GM18508 (cell line): ENCODE measurements around the gene CAMK1G.
A peak's percentile ranks its signal among the peaks of the same experiment; 100 is the strongest.

ENCODE experiments used
- ATAC-seq: cut with Tn5 transposase; IDR thresholded peaks from one replicate; pipeline ENCODE4 v1.9.1; 2021; ENCODE audit warnings: moderate number of reproducible peaks; ENCODE audit not compliant: insufficient read depth, unreplicated experiment

Gene CAMK1G

DNA sequence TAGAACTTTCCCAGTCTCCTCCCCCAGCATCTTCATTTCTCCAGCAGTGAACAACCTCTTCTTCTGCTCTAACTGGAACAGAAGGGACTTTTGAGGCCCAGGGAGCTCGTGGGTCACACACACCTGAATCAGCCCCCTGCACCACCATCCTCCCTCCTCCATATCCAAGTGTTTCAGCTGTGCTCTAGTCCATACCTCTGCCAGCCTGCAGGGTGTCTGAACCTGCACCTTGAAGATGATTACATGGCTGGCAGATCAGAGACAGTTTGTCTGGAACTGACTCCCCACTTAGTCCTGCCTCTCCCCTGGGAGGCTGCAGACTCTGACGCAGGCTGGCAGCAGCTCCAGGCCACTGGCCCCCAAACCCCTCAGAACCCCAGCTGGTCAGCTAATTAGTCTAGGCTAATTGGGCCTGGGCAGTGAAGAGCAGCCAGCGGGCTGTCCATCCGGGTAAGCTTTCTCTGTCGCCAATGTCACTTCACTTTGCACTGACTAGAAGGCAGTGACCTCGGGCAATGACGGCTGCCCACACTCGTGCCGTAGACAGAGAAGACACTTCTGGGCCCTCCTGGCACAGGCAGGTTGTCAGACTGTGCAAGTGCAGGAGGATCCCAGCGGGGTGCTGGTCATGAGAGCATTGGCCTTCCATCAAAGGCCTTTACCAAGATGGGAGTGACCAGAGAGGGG, 12.2 kb downstream of the CAMK1G start:
- ATAC-seq = no peak

DNA sequence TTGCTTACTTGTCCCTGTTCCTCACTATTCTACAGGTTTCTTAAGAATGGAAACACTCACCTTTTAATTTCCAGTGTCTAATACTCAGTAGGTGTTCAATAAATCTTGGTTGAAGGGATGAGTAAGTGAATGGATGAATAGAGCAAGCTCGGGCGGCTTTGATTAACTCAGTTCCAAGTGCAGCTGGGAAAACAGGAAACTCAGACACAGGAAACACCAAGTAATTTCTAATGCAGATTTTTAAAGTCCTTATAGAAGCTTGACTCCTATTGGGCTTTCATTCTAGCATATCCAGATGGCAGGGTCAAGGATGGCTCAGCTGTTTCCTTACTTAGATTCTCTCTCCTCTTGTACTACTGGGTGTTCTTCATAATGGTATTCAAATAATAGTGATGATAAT, 14.0 kb downstream of the CAMK1G start:
- no peak for ATAC-seq

DNA sequence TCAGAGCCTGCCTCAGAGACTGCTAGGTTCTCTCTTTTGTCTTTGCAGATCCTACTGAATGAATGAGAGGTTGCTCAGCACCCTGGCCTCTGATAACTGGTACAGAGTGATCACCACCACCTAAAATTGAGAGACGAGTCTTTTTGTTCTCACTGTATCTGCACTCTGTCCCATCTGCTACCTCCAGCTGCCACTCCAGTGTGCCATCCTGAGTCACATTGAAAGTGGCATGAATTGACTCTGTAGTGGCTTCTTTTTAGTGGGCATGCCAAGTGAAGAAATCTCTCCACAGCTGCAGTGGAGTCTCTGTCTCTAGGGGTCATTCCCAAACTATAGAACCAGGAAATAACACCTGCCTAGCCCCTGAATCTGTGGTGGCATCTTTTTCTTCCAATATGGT, 14.7 kb downstream of the CAMK1G start:
- ATAC-seq = no peak

DNA sequence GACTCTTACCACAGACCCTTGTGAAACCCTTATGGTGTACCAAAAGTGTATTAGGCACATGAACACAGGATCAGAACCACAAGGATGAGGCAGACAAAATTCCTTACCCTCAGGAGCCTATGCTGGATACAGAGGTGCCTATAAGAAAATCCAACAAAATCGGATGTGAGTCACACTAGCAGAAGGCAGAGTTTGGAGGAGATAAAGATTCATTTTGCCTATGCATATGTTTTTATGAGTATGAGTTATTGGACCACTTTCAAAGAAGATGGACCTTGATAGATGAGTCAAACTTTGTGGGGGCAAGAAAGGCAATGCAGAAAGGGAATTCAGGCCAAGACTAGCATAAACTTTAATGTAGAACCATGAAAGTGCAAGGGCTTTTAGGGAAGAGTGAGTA, 17.0 kb downstream of the CAMK1G start:
- ATAC-seq = no peak

DNA sequence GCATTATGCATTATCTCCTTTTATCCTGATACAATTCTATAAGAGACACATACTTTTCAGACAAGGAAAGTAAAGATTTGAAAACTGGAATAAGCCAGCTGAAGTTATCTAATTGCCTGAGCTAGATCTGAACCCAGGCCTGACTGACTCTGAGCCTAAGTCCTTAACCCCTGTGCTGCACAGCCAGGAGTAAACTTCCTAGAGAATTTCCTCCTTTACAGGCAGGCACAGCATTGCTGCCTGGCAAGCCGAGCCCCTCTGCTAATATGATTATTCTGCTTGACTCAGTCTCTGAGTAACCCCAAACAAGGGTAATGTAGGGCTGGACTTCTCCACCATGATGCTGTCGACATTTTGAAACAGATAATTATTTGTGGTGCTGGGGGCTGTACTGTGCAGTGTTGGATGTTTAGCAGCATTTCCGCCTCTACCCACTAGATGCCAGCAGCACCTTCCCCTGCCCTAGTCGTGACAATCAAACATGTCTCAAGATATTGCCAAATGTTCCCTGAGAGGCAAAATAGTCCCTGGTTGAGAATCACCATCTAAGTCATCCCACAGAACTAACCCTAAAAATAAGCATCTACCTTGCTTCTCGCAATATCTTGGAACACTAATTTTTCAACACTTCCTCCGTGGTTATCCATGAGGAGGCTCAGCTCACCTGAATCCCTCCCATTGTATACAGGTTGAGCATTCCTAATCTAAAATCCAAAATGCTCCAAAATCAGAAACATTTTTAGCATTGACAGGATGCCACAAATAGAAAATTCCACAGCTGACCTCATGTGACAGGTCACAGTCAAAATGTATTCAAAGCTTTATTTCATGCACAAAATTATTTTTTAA, 18.5 kb downstream of the CAMK1G start:
- ATAC-seq = no peak

DNA sequence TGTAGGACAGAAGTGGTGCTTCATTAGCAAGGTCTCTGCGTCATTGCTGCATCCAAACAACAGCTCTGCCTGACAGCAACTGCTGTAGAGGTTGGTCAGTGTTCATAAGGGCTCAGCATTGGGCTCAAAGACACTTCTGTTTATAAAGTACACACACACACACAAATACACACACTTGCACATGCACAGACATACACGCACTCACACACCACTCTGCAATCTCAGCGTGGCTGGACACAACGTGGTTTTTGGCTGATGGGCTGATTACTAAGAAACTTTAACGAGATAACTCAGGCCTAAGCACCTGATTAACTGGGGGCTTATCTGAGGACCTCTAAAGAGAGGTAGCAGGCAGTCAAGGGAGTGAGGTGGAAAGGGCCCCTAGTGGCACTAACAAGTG, 20.4 kb downstream of the CAMK1G start:
- ATAC-seq = no peak

DNA sequence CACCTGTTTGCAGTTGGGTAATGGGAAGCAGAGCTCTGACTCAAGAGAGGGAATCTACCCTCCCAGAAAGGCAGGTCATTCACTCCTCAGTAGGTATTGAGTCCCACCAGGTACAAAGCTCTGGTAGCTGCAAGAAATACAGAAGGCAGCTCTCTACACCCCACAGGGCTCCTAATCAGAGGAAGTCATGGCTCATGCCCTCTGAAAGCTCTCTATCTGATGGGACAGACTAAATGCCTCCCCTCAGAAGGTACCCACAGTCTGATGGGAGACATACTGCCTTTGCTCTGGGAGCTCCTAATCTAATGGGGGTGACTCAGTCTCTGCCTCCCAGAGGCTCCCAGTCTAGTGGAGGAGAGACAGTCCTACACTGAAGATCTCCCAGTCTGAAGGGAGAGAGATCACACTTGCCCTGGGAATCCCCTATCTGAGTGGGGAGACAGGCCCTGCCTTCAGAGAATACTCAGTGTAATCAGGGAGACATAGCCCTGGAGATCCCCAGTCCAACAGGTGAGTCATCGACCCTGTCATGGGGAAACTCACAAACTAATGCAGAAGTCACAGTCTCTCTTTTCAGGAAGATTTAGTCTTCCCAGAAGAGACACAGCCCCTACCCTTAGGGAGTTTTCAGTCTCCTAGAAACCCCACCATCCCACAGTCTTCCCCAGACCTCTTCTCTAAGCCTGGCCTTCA, 23.7 kb downstream of the CAMK1G start:
- ATAC-seq = peak; percentile 88

DNA sequence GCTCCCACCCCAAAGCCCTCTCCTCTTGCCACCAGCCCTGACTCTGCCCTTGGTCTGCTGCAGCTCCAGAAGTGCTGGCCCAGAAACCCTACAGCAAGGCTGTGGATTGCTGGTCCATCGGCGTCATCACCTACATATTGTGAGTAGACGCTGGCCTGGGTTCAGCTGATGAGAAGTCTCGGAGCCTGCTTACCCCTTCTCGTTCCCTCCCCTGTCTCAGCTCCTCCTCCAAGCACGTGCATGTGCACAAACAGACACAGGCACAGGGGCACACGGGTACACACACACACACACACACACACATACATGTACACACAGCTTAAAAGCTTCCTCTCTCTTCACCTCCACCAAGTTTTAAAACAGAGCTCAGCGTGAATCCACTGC, 24.3 kb downstream of the CAMK1G start:
- peak; percentile 28 for ATAC-seq

DNA sequence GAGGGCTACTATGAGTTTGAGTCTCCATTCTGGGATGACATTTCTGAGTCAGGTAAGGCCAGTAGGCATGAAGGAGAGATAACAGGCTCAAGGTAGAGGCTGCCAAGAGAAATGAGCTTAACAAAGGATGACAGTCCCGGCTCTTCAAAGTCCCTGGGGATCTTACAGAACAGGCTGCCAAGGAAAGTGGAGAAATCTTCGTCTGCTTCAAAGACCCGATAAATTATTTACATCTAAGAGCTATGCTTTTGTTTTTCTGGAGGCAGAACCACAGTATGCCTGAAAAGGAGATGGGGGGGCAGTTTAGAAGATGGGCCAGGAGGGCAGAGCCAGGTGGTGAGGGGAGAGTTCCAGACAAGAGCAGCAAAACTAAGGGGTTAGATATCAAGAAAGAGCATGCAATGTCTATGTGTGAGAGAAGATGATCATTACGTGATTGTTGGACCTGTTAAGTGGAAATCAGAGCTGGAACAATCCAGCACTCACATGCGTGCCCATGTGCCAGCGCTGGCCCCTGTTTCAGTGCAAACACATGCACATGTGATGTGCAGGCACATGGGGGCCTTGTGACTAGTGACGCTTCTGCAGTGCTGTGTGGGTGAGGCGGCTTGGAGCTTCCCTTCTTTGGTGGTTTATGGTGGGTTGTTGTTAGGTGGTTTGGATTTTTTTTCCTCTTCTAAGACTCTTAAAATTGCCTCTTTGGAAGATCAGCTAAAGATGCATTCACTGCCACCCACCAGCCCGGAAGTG, 25.7 kb downstream of the CAMK1G start:
- ATAC-seq = no peak

DNA sequence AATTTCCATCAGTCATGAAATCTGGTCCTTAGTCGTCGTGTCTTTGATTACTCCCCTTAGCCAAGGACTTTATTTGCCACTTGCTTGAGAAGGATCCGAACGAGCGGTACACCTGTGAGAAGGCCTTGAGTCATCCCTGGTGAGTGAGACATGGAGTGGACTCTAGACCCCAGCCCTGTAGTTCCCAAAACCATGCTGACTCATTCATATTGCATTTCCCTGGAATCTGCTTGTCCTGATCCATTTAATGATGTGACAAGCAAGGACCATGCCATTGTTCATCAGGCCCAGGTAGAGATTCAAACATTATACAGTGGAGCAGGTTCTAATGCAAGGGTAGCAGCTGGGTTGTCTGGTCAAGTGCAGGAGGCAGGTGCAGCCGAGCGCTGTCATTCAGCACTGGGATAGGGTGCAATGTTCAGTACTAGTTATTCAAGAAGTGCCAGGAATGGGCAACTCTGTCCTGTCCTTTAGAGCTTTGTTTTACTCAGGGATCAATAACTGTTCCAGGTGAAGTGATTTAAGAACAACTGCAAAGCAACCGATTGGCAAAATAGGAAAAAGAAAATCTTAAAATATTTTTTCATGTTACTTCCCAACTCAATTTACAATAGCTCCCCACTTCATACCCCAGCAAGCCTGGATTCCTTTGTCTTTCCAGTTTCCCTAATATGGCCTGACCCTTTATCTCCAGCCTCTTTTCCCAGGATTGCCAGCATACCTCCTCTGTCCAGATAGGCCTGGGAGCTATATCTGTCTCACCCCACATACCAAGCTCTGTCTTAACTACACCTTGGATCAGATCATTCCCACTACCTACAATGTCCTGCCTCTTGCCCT, 26.5 kb downstream of the CAMK1G start:
- ATAC-seq = no peak

DNA sequence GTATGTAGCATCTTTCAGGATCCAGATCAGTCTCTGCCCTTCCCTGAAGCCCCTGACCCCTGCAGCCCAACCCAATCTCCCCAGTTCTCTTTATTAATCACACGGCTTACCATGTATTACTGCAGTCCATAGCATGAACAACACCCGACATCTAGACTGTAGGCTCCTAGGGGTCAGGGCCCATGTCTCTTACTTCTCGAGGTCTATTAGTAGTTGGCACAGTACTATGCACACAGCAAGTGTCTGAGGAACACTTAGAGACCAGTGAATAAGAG, 27.1 kb downstream of the CAMK1G start:
- ATAC-seq = no peak

DNA sequence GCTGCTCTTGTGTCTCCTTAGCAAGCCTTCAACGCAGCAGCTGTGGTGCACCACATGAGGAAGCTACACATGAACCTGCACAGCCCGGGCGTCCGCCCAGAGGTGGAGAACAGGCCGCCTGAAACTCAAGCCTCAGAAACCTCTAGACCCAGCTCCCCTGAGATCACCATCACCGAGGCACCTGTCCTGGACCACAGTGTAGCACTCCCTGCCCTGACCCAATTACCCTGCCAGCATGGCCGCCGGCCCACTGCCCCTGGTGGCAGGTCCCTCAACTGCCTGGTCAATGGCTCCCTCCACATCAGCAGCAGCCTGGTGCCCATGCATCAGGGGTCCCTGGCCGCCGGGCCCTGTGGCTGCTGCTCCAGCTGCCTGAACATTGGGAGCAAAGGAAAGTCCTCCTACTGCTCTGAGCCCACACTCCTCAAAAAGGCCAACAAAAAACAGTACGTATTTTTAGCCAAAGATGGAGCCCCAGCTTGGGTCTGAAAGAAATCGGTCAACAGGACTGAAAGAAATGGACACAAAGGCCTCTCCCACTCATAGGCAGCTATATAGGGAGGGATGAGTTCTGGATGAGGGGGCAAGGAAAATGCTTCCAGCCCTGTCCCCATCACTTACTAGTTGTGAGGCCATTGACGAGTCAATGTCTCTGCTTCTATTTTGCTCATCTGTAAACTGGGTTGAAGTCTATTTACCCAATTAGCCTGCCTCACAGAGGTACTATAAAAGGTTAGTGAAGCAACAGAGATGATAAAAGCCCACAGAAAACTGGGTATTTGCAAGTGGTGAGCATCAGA, 28.5 kb downstream of the CAMK1G start:
- no peak for ATAC-seq

DNA sequence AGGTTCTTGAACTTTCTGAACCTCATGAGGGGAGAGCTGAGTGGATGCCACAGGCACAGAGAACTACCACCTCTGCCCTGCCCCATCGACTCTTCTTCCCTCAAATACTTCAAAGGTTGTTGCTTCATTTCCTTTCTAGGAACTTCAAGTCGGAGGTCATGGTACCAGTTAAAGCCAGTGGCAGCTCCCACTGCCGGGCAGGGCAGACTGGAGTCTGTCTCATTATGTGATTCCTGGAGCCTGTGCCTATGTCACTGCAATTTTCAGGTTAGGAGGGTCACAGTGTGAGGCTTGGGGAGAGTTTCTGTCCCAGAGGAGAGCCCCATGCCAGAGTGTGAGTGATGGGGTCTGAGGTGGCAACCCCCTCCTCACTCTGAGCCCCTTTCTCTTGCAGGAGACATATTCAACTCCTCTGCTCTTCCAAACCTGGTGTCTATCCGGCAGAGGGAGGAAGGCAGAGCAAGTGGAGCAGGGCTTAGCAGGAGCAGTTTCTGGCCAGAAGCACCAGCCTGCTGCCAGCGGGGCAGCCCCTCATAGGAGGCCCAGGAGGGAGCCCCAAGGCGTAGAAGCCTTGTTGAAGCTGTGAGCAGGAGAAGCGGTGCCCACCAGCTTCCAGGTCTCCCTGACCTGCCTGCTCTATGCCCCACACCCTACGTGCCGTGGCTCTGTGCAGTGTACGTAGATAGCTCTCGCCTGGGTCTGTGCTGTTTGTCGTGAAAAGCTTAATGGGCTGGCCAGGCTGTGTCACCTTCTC, 29.3 kb downstream of the CAMK1G start:
- ATAC-seq = no peak

DNA sequence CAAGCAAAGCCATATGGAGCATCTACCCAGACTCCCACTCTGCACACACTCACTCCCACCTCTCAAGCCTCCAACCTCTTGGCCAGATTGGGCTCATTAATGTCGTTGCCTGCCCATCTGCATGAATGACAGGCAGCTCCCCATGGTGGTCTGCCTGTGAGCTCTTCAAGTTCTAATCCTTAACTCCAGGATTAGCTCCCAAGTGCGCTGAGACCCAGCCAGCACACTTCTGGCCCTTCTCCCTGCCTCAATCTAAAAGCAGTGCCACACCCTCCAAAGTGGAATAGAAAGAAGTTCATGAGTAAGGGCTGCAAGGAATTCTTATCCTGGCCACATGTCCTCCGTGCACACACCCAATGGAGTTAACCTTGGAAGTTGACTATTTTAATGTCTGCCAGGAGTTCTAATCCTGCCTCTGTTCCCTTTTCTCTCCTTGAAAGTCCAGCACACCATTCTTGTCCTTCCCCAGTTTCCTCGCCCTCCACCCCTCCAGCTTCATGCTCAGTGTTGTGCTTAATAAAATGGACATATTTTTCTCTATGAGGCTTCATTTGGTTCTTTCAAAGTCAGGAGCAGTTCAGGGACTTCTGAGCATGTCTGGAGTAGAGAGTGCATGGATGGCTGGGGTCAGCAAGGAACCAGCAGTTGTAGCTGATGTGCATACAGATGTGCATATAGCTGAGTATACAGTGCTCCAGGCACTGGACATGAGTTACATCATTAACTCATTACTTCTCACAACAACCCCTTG, 30.1 kb downstream of the CAMK1G start:
- no peak for ATAC-seq

DNA sequence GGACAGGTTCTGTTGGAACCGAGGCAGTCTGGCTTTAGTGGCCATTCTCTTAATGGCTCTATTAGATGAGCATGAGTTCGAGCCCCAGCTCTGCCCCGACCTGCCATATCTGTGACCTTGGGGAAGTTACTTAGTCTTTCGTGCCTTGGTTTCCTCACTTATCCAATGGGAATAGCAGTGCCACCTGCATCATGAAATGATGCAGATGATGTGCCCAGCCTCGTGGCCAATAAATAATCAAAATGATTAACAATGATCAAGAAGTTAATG, 30.6 kb downstream of the CAMK1G start:
- ATAC-seq = no peak

DNA sequence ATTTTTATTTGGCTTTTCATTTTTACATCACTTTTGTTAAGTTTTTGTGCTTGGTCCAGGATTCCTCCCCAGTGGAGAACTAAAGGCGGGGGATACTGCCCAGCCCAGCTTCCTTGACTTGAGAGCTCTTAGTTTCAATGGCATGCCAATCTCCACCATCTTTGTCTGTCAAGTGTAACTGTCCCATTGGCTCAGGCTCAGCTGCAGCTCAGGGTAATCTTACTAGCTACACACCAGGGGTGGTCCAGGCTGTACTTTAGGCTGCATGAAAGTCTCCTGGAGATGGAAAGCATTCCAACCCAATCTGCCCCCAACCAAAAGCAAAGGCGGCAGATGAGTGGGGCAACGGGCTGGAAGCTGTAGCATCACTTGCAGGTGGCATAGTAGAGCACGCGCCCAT, 31.4 kb downstream of the CAMK1G start:
- ATAC-seq = no peak

DNA sequence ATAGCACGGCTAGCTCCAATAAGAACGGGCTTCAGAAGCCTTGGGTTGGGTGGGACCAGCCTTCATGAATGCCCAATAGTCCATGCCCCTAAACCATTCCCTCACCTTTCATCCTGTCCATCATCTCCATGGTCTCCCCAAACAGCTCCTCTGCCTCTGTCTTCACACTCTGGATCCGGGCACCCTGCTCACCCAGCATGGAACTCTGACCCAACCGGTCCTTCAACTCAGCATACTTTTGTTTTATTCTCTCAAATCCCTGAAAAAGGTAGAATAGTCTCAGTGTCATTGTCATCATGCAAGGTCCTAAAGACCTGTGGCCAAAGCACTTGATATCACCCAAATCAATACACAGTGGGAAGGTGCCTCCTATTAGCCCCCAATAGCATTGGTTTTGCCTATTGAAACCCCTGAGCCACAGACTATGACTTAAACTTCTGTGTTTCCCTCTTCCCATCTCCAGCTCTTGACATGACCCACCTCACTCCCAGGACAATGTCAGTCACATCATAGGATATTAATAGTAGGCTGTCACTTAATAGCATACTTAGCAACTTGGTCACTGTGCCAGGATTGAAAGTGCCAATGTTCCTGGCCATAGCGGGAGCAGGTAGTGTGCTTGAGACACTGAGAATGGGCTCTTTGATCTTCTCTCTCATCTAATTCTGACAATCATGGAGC, 33.0 kb downstream of the CAMK1G start:
- ATAC-seq = no peak
